ENCODE data around the gene MDM1.
A peak's percentile ranks its signal among the peaks of the same experiment; 100 is the strongest.

MDM1 gene

DNA sequence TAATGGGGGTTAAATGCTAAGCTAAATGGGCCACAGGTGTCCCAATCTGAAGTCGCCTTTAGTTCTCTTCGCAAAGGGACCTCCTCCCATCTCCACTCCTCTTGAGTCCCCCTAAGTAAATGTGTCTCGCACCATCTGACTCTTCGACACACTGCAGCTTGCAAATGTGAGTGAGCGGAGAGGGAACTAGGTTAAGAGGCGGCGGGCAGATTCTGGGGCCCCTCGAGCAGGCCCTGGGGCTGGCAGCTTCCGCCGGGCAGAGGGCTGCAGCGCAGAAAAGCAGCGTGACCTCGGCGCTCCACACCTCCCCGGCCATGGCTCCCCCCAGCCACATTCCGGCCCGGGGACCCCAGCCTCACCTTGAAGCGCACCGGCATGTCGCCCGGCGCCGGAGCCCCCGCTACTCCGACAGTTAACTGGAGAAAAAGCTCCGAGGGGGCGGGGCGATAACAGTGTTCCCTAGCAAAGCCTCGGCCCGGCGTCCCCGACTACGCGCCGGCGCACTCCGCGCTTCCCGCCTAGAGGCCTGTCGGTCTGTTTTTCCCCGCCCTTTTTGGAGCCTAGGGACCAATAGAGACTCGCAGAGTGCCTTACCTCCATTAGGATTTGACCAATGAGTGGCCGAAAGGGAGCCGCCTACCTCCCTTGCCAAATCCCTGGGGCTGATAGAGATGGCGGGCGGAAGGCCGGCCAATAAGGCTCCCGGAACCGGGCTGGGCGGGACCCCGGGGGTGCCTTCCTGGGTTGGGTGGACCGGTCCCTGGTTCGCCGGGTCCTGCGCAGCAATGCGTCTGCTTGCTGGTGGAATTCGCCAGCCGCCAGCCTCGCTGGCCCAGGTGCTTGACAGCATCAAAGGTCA lies at the start of gene MDM1 (continued):
- TF ChIP-seq OVOL3 (tag by site-specific recombination; IDR thresholded peaks at IDR 0.05) (no peak), ZFHX2 (tag by site-specific recombination; conservative IDR thresholded peaks at IDR 0.05) (no peak), GLI4 (tag by site-specific recombination; IDR thresholded peaks at IDR 0.05) (no peak), ZNF837 (tag by site-specific recombination; IDR thresholded peaks at IDR 0.05) (no peak), RBAK (tag by site-specific recombination; IDR thresholded peaks at IDR 0.05) (no peak), ZNF768 (tag by site-specific recombination; IDR thresholded peaks at IDR 0.05) (no peak), ZBTB7A (tag by site-specific recombination; IDR thresholded peaks at IDR 0.05; ENCODE audit: low read depth) (no peak), FEZF1 (tag by site-specific recombination; IDR thresholded peaks at IDR 0.05) (no peak), ZNF37A (tag by site-specific recombination; IDR thresholded peaks at IDR 0.05) (no peak), ZNF544 (tag by site-specific recombination; IDR thresholded peaks at IDR 0.05) (no peak), ZNF335 (tag by site-specific recombination; conservative IDR thresholded peaks at IDR 0.05) (peak; percentile 98), ZNF366 (tag by site-specific recombination; conservative IDR thresholded peaks at IDR 0.05) (no peak), KLF8 (tag by site-specific recombination; IDR thresholded peaks at IDR 0.05) (peak; percentile 68), ZNF785 (tag by site-specific recombination; IDR thresholded peaks at IDR 0.05) (no peak), SP2 (tag by site-specific recombination; IDR thresholded peaks at IDR 0.05) (peak; percentile 99), ZNF274 (IDR thresholded peaks at IDR 0.05; ENCODE audit: low read length) (no peak), ZNF274 (tag by site-specific recombination; IDR thresholded peaks at IDR 0.05; ENCODE audit: borderline replicate concordance) (no peak), ZNF23 (tag by site-specific recombination; IDR thresholded peaks at IDR 0.05; ENCODE audit: borderline replicate concordance) (no peak), ZNF354C (tag by site-specific recombination; IDR thresholded peaks at IDR 0.05; ENCODE audit: borderline replicate concordance, low read depth) (no peak), ZNF19 (tag by site-specific recombination; IDR thresholded peaks at IDR 0.05; ENCODE audit: low read depth) (no peak), ZNF133 (tag by site-specific recombination; IDR thresholded peaks at IDR 0.05) (no peak), ZEB2 (tag by site-specific recombination; IDR thresholded peaks at IDR 0.05) (peak; percentile 36; the same call in 1 of the 2 replicates), ZNF473 (tag by site-specific recombination; IDR thresholded peaks at IDR 0.05) (no peak), KLF9 (tag by site-specific recombination; IDR thresholded peaks at IDR 0.05; ENCODE audit: low read depth) (peak; percentile 80), ZNF292 (tag by site-specific recombination; IDR thresholded peaks at IDR 0.05; ENCODE audit: borderline replicate concordance, low read depth) (no peak), ZNF621 (tag by site-specific recombination; IDR thresholded peaks at IDR 0.05) (no peak), ZBTB48 (tag by site-specific recombination; IDR thresholded peaks at IDR 0.05) (peak; percentile 84), ZNF184 (tag by site-specific recombination; IDR thresholded peaks at IDR 0.05) (no peak)
- TF ChIP-seq, protein P1, sequence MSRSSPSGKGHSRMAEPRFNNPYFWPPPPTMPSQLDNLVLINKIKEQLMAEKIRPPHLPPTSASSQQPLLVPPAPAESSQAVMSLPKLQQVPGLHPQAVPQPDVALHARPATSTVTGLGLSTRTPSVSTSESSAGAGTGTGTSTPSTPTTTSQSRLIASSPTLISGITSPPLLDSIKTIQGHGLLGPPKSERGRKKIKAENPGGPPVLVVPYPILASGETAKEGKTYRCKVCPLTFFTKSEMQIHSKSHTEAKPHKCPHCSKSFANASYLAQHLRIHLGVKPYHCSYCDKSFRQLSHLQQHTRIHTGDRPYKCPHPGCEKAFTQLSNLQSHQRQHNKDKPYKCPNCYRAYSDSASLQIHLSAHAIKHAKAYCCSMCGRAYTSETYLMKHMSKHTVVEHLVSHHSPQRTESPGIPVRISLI (tag by site-specific recombination; IDR thresholded peaks at IDR 0.05): no peak
- TF ChIP-seq, protein P2, sequence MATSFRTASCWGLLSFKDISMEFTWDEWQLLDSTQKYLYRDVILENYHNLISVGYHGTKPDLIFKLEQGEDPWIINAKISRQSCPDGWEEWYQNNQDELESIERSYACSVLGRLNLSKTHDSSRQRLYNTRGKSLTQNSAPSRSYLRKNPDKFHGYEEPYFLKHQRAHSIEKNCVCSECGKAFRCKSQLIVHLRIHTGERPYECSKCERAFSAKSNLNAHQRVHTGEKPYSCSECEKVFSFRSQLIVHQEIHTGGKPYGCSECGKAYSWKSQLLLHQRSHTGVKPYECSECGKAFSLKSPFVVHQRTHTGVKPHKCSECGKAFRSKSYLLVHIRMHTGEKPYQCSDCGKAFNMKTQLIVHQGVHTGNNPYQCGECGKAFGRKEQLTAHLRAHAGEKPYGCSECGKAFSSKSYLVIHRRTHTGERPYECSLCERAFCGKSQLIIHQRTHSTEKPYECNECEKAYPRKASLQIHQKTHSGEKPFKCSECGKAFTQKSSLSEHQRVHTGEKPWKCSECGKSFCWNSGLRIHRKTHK (tag by site-specific recombination; IDR thresholded peaks at IDR 0.05): no peak
- TF ChIP-seq, protein P3, sequence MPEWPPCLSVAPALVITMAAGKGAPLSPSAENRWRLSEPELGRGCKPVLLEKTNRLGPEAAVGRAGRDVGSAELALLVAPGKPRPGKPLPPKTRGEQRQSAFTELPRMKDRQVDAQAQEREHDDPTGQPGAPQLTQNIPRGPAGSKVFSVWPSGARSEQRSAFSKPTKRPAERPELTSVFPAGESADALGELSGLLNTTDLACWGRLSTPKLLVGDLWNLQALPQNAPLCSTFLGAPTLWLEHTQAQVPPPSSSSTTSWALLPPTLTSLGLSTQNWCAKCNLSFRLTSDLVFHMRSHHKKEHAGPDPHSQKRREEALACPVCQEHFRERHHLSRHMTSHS (tag by site-specific recombination; IDR thresholded peaks at IDR 0.05): no peak
- TF ChIP-seq, protein P4, sequence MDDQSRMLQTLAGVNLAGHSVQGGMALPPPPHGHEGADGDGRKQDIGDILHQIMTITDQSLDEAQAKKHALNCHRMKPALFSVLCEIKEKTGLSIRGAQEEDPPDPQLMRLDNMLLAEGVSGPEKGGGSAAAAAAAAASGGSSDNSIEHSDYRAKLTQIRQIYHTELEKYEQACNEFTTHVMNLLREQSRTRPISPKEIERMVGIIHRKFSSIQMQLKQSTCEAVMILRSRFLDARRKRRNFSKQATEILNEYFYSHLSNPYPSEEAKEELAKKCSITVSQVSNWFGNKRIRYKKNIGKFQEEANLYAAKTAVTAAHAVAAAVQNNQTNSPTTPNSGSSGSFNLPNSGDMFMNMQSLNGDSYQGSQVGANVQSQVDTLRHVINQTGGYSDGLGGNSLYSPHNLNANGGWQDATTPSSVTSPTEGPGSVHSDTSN (CRISPR knock-in tag; IDR thresholded peaks at IDR 0.05): no peak
- TF ChIP-seq, protein P5, sequence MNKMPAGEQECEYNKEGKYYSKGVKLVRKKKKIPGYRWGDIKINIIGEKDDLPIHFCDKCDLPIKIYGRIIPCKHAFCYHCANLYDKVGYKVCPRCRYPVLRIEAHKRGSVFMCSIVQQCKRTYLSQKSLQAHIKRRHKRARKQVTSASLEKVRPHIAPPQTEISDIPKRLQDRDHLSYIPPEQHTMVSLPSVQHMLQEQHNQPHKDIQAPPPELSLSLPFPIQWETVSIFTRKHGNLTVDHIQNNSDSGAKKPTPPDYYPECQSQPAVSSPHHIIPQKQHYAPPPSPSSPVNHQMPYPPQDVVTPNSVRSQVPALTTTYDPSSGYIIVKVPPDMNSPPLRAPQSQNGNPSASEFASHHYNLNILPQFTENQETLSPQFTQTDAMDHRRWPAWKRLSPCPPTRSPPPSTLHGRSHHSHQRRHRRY (tag by site-specific recombination; IDR thresholded peaks at IDR 0.05): no peak
- TF ChIP-seq, protein P6, sequence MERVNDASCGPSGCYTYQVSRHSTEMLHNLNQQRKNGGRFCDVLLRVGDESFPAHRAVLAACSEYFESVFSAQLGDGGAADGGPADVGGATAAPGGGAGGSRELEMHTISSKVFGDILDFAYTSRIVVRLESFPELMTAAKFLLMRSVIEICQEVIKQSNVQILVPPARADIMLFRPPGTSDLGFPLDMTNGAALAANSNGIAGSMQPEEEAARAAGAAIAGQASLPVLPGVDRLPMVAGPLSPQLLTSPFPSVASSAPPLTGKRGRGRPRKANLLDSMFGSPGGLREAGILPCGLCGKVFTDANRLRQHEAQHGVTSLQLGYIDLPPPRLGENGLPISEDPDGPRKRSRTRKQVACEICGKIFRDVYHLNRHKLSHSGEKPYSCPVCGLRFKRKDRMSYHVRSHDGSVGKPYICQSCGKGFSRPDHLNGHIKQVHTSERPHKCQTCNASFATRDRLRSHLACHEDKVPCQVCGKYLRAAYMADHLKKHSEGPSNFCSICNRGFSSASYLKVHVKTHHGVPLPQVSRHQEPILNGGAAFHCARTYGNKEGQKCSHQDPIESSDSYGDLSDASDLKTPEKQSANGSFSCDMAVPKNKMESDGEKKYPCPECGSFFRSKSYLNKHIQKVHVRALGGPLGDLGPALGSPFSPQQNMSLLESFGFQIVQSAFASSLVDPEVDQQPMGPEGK (tag by site-specific recombination; IDR thresholded peaks at IDR 0.05): peak; percentile 71

All from HEK293 (cell line).